ENCODE results near the gene NEO1. TPM values are rescaled to one million over a fixed set of nuclear protein-coding genes. Genes with fewer than 3 reads are reported as not detected.

NEO1 gene
- total RNA-seq, 4 donors from 2014 or later: 27.1 to 39.6 (median 28.8) TPM

DNA sequence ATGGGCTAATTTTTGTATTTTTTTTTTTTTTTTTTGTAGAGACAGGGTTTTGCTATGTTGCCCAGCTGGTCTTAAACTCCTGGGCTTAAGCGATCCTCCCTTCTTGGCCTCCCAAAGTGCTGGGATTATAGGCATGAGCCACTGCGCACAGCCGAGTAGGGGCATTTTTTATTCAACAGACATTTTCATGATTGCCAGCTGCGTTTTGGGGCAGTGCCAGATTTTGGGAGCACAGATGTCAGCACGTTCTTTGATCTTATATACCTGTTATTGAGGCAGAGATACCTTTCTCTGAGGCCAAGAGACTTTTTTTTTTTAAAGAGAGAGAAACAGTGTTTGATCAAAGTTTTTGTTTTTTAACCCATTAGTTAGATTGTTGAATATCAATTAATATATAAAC lies 16.8 kb downstream of the NEO1 start:
- no peak for DNase-seq
- no peaks in the 10 kb centered on the region for H3K27me3 ChIP-seq
- H3K4me3 ChIP-seq (replicated peaks in 1 of 3): no peak overlapping the region
- intact Hi-C loops (cut with DNase I): no loop called here
- H3K4me1 ChIP-seq: no peaks in the 10 kb centered on the region
- H3K36me3 ChIP-seq: no peaks in the 10 kb centered on the region
- WGBS, 2 donors: 83 to 91% methylated on average over 5 of the region's 5 CpGs
- no peak for TF ChIP-seq POLR2A (IDR thresholded peaks at IDR 0.05)
- TF ChIP-seq, protein P1, sequence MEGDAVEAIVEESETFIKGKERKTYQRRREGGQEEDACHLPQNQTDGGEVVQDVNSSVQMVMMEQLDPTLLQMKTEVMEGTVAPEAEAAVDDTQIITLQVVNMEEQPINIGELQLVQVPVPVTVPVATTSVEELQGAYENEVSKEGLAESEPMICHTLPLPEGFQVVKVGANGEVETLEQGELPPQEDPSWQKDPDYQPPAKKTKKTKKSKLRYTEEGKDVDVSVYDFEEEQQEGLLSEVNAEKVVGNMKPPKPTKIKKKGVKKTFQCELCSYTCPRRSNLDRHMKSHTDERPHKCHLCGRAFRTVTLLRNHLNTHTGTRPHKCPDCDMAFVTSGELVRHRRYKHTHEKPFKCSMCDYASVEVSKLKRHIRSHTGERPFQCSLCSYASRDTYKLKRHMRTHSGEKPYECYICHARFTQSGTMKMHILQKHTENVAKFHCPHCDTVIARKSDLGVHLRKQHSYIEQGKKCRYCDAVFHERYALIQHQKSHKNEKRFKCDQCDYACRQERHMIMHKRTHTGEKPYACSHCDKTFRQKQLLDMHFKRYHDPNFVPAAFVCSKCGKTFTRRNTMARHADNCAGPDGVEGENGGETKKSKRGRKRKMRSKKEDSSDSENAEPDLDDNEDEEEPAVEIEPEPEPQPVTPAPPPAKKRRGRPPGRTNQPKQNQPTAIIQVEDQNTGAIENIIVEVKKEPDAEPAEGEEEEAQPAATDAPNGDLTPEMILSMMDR (IDR thresholded peaks at IDR 0.05): no peak
- no peaks in the 10 kb centered on the region for H3K9me3 ChIP-seq
- no peak overlapping the region for H3K27ac ChIP-seq

DNA sequence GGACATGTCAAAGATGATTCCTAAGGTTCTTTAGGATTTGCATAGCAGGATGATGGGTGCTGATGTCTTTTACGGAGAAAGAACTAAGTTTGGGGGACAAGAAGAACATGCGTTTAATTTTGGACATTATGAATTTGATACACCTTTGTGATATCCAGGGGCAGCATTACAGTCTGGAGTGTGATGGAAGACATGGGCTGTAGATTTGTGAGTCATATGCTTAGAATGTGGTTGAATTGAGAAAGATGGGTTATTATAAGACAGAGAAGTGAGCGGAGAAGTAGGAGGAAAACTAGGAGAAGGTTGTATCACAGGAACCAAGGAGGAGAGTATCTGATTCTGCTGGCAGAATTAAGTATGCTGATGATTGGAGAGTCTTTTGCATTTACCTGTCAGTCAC lies 20.6 kb downstream of the NEO1 start:
- Histone ChIP-seq H3K27ac (no peak overlapping the region), H3K9me3 (no peaks in the 10 kb centered on the region), H3K4me1 (no peaks in the 10 kb centered on the region), H3K4me3 (replicated peaks in 1 of 3) (no peak overlapping the region), H3K36me3 (no peaks in the 10 kb centered on the region), H3K27me3 (no peaks in the 10 kb centered on the region)
- WGBS, 2 donors: 97 to 98% methylated on average over 3 of the region's 3 CpGs
- intact Hi-C loops (cut with DNase I): no loop called here
- no peak for DNase-seq
- TF ChIP-seq POLR2A (IDR thresholded peaks at IDR 0.05): no peak
- TF ChIP-seq, protein P1 (IDR thresholded peaks at IDR 0.05): no peak

DNA sequence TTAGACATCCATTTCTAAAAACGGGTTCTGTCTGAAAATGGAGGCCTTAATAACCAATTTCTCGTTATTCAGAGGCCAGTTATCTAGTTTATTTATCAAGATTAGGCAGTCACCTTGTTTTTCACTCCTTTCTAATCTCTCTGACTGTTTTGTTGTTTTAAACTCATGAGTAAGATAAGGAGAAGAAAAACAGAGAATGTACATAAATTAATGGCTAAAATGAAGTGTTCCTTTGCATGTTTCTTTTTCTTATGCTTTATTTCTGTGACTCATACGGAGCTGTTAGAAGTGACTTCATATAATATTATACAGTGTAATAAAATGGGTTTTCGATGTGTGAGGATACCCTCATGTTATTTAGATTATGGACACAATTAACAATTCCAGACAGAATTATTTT lies 22.0 kb downstream of the NEO1 start:
- DNase-seq: no peak
- H3K9me3 ChIP-seq: no peaks in the 10 kb centered on the region
- TF ChIP-seq POLR2A (IDR thresholded peaks at IDR 0.05): no peak
- TF ChIP-seq, protein P1 (IDR thresholded peaks at IDR 0.05): no peak
- H3K4me1 ChIP-seq: no peaks in the 10 kb centered on the region
- no peak overlapping the region for H3K4me3 ChIP-seq (replicated peaks in 1 of 3)
- no peaks in the 10 kb centered on the region for H3K36me3 ChIP-seq
- H3K27ac ChIP-seq: no peak overlapping the region
- intact Hi-C loops (cut with DNase I): no loop called here
- H3K27me3 ChIP-seq: no peaks in the 10 kb centered on the region
- 65 to 69% methylated on average over 4 of the region's 4 CpGs for WGBS, 2 donors

DNA sequence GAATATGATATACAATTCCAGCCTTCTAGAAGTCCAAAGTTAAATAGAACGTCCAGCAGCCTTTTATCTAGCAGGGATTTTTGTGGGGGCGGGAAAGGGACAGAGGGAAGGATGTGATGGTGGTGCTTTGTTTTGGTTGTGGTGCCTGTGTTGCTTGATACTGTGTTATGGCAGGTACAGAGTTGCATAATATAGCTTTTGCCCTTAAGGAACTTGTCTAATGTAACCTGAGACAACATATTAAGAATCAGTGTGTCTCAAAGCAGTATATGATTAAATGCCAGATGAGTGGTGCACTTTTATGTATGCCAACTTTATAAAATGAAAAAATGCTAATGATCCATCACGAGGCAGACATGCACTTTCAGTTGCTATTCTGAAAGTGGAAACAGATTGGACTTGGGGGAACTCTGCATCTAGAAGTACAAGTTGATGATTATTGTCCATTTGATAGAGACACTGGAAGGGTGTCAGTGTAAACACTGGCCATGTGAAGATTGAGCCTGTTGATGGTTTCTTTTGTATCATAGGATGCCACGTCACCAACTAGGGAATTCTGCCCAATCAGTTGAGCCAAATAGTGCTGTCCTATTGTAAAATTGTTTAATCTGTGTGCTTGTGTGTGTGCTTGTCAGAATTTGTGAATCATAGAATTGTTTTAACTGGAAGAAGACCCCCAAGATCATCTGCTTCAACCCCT lies 23.0 kb downstream of the NEO1 start:
- Histone ChIP-seq H3K4me3 (replicated peaks in 1 of 3) (no peak overlapping the region), H3K4me1 (no peaks in the 10 kb centered on the region), H3K27me3 (no peaks in the 10 kb centered on the region), H3K9me3 (no peaks in the 10 kb centered on the region), H3K36me3 (no peaks in the 10 kb centered on the region), H3K27ac (no peak overlapping the region)
- 82 to 87% methylated on average over 4 of the region's 4 CpGs for WGBS, 2 donors
- no peak for DNase-seq
- intact Hi-C loops (cut with DNase I): no loop called here
- TF ChIP-seq POLR2A (IDR thresholded peaks at IDR 0.05): no peak
- TF ChIP-seq, protein P1 (IDR thresholded peaks at IDR 0.05): no peak

DNA sequence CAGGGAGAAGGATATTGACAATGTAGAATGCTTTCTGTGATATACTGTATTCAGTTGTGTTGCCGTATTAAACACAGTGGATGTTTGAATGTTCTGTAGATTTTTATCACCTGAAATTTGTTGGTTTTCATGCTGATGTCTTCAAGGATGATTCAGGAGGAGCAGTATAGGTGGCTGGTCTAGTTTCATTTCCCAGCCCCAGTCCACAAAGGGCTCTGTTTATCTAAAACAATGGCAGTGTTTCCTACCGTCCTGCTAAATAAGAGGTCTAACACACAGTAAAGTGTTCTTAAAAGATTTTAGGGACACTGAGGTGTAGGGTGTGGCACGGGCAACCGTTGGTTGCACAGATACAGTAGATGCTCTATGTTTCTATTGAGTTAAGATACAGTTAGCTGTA lies 26.0 kb downstream of the NEO1 start:
- no peak for DNase-seq
- intact Hi-C loops (cut with DNase I): no loop called here
- Histone ChIP-seq H3K4me3 (replicated peaks in 1 of 3) (no peak overlapping the region), H3K4me1 (no peaks in the 10 kb centered on the region), H3K36me3 (no peaks in the 10 kb centered on the region), H3K9me3 (no peaks in the 10 kb centered on the region), H3K27ac (no peak overlapping the region), H3K27me3 (no peaks in the 10 kb centered on the region)
- TF ChIP-seq, protein P1 (IDR thresholded peaks at IDR 0.05): no peak
- no peak for TF ChIP-seq POLR2A (IDR thresholded peaks at IDR 0.05)
- WGBS, 2 donors: 83% methylated on average over 4 of the region's 4 CpGs
